ENCODE results near the gene PALLD.

PALLD gene

DNA sequence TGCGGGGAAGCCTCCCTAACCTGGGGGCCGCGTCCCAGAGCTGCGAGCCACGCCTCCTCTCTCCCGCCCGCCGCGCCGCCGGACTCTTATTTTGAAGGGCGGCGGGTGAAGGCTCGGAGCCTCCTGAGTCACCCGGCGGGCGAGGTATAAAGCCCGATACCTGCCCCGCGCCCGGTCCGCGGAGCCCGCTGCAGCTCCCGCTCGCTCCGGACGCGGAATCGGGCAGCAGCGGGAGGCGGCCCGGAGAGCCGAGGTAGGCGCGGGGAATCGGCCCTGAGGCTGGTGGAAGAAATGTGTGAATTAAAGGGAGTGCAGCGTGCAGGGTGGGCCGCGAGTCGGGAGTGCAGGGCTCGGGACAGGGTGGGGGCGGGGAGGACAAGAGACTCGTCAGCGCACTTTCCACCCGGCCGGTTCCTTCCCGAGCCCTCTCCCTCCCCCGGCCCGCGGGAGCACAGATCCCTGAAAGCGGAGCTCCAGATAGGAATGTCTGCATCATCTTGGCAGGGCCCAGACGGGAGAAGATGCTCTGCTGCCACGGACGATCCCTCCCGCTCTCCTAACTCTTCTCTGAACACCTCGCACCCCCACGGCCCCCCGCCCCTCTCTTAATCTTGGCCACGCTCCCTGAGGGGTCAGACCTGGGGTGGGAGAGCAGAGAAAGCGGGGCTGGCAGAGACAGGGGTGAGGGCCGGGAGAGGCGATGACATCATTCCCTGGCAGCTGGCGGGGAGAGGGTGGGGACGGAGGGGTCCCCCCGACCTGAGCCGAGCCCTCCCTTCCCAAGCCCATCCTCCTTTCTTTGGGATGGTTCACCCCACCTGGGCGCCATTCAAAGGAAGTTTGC, 335.3 kb downstream of the PALLD start:
- DNase-seq (ENCODE audit: low read depth): no peak

DNA sequence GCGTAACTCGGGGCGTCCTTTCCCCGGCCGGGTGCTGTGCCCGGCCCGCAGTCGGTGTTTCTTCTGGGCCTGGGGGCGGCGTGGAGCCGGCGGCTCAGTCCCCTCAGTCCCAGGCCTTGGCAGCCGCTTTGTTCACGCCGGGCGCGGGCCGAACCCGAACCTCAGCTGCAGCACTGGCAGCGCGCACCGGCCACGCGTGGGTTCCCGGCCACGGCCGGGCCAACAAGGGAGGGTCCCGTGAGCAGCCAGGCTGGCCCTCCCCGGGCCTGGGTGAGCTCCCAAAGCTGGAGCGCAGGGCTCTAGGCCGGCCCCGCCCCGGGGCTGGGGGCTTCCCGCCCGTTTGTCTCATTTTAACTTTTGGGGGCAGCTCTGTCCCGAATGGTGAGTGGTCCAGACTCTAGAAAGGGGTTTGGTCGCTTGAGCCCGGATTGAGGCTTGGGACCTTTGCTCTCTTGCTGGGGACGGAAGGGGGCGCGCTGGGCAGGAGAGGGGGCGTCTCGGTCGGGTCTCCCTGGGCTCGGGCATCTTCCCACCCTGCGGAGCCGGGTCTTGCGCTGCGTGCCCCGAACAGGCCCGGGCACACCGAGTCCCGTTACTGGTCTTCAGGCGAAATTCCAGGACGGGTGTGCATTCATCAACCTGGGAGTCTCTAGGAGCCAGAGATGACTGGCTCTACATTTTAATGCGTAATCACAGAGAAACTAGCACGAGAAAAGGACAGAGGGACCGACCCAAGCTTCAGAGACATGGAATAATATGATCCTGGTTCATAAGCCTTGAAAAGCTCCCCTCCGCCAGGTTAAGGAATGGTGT, 336.1 kb downstream of the PALLD start:
- DNase-seq (ENCODE audit: low read depth): no peak

DNA sequence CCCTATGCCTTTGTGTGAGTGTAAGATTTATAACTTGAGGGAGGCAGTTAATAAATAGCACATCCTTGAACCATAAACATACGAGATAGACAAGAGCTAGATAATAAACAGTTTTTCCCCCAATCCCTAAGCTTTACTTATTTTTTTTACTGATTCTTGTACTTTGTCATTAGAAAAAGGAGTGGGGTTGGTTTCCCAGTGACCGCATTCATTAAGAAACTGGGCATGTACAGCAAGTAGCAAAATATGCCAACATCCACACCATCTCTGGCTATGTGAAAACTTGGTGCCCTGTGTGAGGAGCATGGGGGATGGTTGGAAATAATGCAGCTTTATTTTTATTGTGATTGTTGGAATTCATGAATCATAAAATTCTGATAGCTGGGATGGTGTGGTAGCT, 337.0 kb downstream of the PALLD start:
- DNase-seq (ENCODE audit: low read depth): no peak

DNA sequence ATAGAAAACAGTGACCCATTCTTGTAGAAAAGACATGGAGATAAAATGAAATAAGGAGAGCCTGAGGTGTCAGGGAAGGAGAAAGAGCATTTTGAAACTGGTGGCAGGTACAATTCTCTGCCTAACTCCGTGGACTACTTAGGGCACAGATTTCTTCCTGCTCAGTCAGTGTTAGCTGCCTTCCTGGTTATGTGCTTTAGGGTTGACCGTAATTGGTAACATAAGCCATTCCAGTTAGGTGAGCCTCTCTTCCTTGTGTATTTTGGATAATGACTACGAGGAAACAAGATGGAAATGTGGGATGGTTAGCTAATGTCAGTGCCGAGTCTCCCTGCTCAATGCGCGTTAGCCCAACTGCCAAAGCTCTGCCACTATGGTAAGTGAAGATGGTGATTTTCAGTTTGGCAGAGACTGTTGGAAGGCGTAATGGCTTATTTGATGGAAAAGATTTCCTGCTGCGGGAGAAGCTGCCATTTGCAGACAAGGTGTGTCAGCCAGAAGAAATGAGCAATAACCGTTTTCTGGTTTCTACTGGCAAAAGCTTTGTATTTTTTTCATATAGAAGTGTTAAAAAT, 339.1 kb downstream of the PALLD start:
- no peak for DNase-seq (ENCODE audit: low read depth)

DNA sequence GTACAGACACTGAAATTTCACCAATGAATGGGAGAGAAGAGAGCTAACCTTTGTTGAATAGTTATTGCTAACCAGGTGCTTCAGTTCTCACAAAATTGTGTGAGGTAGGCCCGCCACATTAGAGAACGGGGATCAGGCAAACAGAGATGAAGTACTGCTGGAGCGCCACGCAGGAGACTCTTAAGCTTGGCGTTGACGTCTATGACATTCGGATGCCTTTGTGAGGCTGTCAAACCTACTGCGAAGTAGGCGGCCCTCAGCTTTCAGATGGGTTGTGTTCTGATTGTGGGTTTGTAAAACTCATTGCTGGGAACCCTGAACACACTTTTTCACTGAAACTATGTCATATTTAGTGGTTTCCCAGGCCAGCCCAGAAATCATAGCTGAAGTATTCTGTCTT, 339.6 kb downstream of the PALLD start:
- no peak for DNase-seq (ENCODE audit: low read depth)

DNA sequence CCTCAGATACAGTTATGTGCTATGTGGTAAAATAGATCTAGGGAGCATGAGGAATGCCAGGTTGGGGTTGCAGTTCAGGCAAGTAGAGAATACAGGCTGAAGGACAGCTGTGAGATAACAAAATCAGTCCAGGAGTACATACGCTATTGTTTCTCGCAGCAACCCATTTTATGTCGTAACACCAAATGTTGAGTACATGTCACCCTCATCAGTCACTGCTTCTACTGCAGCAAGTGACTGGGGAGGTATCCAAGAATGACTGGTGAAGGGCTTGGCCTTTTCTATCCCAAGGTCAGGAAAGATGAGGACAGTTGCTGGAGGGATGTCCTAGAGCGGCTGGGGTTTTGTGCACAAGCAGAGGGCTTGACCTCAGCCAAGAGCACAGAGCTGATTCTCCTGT, 341.1 kb downstream of the PALLD start:
- DNase-seq (ENCODE audit: low read depth): no peak

DNA sequence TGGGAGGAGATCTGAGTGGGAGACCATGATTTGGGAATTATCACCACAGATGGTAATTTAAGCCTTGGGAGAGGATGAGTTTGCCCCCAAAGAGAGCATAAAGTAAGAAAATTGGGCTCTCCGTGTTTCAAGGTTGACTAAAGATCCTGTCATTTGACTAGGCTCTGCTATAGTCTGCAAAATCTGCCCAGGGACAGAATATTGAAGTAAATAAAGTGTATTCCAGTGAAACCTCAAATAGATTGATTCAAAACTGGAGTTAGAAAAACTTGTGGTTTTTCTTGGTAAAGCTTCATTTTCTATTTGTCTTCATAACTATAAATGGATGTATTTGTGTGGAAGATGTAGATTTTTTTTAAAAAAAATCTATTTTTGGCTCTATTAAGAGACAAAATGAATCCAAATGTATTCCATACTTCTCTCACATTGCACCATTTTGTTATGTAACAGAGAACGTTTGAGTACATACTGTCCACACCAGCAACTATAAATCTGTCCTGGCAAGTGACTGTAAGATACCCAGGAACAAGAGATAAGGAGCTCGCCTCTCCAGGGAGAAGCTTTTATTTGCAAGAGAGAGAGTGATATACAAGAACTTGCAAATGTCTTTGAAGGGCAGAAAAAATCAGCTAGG, 343.0 kb downstream of the PALLD start:
- no peak for DNase-seq (ENCODE audit: low read depth)

DNA sequence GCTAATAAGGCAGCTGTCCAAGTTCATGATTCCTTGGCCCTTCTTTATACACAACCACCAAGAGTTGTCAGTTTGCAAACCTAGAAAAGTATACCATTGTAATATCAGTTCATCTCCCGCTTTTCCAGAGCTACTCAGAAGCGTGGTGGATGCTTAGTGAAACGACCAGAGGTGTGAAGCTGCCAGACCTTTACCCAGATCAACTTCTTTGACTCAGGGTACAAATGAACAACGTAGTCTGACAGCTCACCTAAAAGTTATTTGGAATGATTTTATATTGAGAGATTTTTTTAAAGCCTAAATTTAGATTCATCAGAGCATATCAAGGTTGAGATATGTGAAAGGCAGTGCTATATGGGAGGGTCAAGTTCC, 343.5 kb downstream of the PALLD start:
- no peak for DNase-seq (ENCODE audit: low read depth)

DNA sequence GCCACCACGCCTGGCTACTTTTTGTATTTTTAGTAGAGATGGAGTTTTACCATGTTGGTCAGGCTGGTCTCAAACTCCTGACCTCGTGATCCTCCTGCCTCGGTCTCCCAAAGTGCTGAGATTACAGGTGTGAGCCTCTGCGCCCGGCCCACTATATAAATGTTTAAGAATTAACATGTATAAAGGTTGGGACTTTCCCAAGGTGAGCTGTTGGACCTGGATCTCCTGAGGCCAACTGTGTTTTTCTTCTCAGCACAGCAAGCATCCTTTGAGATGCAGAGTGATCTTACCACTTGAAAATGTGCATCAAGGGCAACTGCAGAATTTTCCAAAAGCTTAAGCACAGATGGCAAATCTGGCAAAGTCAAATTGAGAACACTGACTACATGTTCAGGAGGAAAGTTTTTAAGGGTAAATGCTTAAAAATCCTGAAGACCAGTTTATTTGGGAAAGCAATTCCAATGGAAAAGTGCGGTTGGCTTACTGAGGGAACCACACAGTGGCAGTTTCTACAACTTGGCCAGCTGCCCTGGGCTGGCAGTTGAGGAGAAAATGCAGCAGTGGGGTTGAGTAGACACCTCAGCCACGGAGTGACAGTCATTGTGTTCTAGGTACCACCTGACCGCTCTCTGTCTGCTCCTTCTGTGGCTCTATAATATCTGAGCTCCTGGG, 344.3 kb downstream of the PALLD start:
- no peak for DNase-seq (ENCODE audit: low read depth)

DNA sequence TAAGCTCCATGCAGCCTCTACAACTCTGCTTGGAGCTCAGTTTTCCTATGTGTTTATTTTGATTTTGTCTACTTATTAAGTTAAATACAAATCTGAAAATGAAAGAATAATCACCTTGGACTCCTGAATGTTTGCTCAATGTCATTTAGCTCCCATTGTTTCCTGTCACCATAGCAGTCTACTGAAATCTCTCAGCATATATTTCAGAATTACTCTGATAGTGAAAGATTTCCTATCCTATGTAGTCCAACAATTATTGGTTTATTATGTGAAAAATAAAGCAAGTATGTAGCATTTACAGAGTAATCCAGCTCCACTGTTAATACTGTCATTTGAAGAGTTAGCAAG, 344.8 kb downstream of the PALLD start:
- no peak for DNase-seq (ENCODE audit: low read depth)

DNA sequence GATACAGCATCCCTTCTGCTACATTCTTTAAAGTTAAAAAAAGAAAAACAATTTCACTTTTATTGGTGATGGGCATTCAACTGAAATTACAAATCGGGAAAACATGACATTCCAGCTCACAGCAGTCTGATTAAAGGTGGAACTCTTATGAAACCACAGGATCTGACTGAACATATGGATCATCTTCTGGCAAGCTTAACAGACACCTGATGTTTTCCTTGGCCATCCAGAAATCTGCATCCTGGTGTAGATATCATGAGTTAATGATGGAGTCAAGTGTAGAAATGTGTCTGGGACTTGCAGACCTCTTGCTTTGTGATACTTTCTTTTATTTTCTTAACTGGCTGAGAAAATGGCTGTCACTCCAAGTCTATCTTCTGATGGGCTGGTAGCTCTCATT, 345.3 kb downstream of the PALLD start:
- no peak for DNase-seq (ENCODE audit: low read depth)

DNA sequence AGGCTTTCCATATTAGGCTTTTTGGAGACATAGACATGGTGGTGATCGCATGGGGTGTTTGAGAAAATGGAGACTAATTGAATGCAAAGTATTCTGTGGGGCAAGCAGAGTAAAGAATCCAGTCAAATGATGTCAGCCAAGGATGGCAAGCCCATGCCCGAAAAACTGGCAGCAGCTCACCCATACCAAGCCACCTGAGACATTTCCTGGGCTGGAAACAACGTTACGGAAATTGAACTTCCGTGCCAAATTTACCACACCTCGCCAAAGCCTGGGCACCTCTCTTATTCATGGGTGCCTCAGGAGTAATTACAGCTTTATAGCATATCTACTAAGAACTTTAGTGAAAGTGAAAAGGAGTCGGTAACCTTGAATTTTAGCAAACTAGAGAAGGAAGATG, 346.8 kb downstream of the PALLD start:
- DNase-seq (ENCODE audit: low read depth): no peak

DNA sequence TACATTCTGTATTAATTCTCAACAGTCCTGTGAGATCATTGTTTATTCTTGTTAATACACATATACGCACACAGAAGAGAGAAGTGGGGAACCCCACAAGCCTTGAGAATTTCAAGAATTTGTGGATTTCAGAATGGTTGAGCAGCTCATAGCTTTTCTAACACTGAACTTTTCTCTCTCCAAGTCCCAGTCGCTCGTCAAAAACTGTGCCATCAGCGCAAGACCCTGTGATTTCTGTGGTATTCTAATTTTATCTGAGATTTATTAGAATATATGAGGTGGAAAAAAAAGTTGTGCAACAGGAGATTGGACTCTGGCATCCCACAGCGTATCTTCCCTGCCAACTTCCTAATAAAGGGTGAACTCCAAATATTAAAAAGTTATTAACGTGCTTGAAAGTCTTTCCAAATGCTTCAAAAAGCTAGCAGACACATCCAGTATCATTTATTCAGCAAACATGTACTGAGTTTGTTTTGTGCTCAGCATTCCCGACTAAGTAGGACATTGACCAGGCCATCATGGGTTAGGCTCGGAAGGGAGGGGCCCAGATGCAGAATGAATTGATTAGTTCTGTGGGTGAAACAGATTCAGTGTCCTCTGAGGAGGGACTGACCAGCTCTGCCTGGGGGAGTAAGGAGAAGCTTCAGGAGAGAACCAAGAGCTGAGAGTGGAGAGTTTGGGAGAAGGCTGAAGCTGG, 347.6 kb downstream of the PALLD start:
- no peak for DNase-seq (ENCODE audit: low read depth)

DNA sequence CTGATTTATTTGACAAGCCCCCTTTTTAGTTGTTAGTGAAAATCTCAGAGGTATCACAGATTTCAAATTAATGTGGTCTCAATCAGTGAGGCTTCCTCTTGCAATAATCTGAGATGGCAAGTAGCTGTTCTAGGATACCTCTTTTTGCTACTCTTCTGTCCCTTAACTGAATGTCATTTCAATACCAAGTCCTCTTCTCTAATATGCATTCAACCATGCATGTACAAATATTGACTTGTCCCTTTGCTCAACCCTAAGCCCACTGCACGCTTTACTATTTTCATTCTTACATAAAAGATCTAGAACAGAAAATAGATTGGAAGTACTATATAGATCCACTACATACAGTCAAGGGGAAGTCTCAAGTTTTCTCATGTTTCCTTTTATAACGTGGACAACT, 349.0 kb downstream of the PALLD start:
- no peak for DNase-seq (ENCODE audit: low read depth)

DNA sequence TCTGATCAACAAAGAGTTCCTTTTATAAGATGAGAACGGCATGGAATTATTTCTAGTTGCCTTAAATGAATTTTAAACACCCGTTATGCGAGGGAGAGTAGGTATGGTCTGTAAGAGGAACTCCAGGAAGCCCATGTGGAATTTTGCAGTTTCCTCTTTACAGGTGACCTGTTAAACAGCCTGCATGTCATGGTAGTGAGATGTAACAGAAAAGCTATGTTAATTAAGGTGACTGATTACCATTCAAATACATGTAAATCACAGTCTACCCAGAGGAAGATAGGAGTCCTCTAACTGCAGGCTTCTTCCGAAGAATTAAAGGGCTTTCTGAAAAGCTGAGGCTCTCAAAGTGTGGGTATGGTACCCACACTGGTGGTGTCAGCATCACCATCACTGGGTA, 349.6 kb downstream of the PALLD start:
- DNase-seq (ENCODE audit: low read depth): no peak

DNA sequence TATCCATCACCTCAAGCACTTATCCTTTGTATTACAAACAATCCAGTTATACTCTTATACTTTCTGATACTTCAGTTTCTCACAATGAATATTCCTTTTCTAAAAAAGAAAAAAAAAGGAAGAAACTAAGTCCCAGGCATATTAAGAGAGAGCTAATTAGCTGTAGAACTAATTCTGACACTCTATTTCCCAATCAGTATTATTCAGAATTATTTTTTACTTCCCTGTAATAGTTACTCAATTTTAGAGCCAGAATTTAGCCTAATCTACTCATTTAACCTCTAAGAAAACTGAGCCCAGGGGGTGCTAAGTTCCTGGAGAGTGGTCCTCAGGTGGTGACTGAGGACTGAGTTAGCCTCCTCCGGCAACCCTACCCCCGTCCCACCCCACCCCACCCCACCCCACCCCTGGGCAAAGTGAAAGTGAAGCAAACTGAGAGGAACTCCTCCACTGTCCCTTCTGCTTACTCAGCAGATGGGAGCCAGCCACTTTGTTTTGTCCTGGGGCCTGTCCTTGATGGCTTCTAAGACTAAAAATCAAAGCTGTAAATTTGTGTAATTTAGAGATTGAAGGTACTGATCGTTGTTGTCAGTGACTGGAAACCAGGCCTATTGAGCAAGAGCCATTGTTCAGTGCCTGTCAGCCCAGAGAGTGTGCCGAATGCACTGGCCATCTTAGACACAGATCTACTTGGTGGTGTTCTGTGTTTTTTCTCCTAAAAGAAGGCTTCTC, 351.1 kb downstream of the PALLD start:
- DNase-seq (ENCODE audit: low read depth): no peak

DNA sequence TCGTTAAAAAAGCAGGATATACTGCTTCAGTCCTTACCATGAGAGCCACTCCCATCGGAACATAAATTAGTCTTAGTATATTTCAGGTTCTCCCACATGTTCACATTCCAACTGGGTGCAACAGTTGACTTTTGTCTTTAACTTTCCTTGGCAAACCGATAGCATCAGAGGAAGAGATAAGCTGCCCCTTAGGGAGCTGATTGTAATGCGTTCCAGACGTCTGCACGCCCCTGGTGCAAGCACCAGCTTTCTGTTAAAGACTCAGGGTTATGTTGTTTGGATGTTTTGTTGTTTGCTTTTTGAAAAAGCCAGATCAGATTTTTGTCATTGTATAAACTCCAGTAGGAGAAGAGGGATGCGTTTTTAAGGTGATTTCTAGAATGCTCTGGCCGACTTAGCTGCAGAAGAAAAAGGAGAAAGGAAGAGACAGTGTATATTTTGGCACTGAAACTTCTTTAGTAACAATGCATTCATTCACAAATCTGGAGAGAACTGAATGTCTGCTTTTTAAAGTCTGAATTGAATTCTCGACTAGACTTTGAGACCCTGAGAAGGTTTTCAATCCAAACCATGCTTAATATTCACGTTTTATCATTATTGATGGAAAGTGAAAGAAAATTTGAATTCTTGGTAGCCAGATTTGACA, 352.3 kb downstream of the PALLD start:
- no peak for DNase-seq (ENCODE audit: low read depth)

DNA sequence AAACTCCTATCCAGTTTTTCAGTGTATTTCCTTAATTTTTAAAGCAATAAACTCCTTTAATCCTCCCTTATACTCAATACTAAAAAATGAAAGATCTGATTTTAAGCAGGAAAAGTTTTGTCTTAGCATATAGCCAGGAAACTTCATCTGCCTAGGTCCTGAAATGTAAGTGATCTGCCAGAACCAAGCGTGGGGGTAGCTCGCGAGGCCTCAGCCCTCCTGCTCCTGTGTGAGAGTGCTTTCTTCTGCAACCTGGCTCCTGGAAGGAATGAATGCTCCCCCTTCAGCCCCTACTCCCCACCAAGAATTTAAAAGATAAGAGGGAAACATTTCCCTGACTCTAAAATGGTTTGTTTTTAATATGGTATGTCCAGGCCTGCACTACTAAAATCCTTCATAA, 353.1 kb downstream of the PALLD start:
- DNase-seq (ENCODE audit: low read depth): no peak

DNA sequence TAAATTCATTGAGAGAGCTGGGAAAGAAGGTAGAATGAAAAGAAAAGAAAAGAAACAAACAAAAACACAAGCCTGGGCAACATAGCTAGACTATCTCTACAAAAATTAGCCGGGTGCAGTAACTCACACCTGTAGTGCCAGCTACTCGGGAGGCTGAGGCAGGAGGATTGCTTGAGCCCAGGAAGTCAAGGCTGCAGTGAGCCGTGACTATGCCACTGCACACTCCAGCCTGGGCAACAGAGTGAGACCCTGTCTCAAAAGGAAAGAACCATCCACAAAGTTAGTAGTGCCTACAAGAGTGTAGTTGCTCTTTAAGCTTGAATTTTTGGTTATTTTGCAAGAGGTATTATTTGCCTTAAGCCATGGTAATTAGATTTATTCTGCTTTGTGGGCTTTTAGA, 355.5 kb downstream of the PALLD start:
- no peak for DNase-seq (ENCODE audit: low read depth)

DNA sequence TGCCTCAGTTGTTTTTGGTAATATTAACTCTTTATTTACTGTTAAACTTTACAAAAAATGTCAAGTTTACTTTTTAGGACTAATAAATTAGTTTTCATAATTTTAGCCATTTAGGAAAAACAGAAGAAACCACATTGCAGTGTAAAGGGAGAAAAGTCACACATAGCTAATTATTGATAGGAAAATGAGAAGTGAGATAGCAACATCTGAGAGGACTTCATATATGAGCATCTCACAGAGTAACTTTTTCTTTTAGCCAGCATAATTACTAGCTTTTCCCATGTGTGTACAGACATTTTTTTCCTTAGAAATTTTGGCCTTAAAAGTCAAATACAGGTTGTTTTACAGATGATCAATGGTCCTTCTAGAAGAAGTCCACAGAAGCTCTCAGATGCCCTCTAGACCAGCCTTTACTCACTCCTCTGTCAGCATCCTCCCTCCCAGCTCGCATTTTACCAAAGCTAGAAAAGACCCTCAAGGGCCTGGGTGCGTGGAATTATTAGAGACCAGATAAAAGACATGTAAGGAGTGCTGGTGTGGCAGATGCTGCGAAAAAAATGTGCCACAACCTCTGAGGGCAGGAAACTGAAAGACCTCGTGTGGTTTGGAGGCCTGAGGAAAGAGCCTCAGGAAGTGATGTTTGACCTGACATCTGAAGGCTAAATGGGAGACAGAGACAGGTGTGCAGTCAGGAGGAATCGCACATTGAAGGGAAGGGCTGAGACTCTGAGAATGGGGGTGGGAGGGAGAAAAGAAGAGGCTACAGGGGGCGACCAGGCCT, 356.3 kb downstream of the PALLD start:
- no peak for DNase-seq (ENCODE audit: low read depth)
